ENCODE results near the gene ILDR2.
"Not testable (repeated sequence)": the region's sequence is repeated elsewhere in the genome, so short reads cannot be mapped to it uniquely, and the experiment has no call there.

ILDR2 gene

GRCh38 chr1:166882893-166883292, 92.4 kb downstream of the ILDR2 start:
- no peak for DNase-seq

GRCh38 chr1:166878173-166878917, 97.0 kb downstream of the ILDR2 start:
- not testable (repeated sequence) for DNase-seq

GRCh38 chr1:166876540-166876838, 98.9 kb downstream of the ILDR2 start:
- DNase-seq: no peak

GRCh38 chr1:166875734-166876539, 99.4 kb downstream of the ILDR2 start, which contains the start of gene TADA1:
TSS of gene TADA1 (minus strand) at chr1:166876264. CDS start at chr1:166876233, 31 bp downstream.
- peak; percentile 67 for DNase-seq

GRCh38 chr1:166875302-166875733, 100.0 kb downstream of the ILDR2 start:
- DNase-seq: no peak

GRCh38 chr1:166874464-166874863, 100.9 kb downstream of the ILDR2 start:
- DNase-seq: no peak

- no peak for DNase-seq
These were observed 104.8 kb downstream of the ILDR2 start for GRCh38 chr1:166870584-166870983.

- no peak for DNase-seq
These were observed 105.8 kb downstream of the ILDR2 start for GRCh38 chr1:166869318-166870099.

- no peak for DNase-seq
These were observed 106.7 kb downstream of the ILDR2 start for GRCh38 chr1:166868639-166869038.

- DNase-seq: no peak
These were observed 109.4 kb downstream of the ILDR2 start for GRCh38 chr1:166865926-166866325.

- no peak for DNase-seq
These were observed 115.7 kb downstream of the ILDR2 start for GRCh38 chr1:166859597-166859996.

GRCh38 chr1:166858726-166859419, 116.5 kb downstream of the ILDR2 start:
- no peak for DNase-seq

Data from 8988T (cell line).